Psoas muscle (tissue), 8 donors: ENCODE data around the gene TARS2. TPM values are rescaled to one million over a fixed set of nuclear protein-coding genes. Genes with fewer than 3 reads are reported as not detected.

Experiments
- ATAC-seq, 4 donors: fragments of 200-7000 bp; cut with Tn5 transposase; one replicate each; pipeline ENCODE4 v1.9.1; 2020; ENCODE audit warnings: moderate library complexity in 3 of 4, mild to moderate bottlenecking in 2 of 4
- DNase-seq, 2 donors: peaks; one replicate each; pipeline ENCODE4 v3.0.0-alpha.2; 2020
- H3K27ac ChIP-seq: fragments of 200-600 bp; one replicate; pipeline ENCODE4 v1.8.0; 2022
- H3K27me3 ChIP-seq, 3 donors: fragments of 200-600 bp in 1 of 3; one replicate each; pipeline versions ENCODE4 v1.6.1 to v1.8.0; 2013 to 2022; ENCODE audit warnings: low read length in 2 of 3, mild to moderate bottlenecking in 2 of 3, moderate library complexity in 1 of 3; ENCODE audit not compliant: insufficient read depth in 3 of 3
- H3K36me3 ChIP-seq, 2 donors: fragments of 200-600 bp in 1 of 2; one replicate each; pipeline versions ENCODE4 v1.6.1 to v1.8.0; 2013 to 2022; ENCODE audit warnings: low read depth in 1 of 2, mild to moderate bottlenecking in 1 of 2, moderate library complexity in 1 of 2; ENCODE audit not compliant: insufficient read depth in 1 of 2
- H3K4me1 ChIP-seq: fragments of 200-600 bp; one replicate; pipeline ENCODE4 v1.8.0; 2022
- H3K4me3 ChIP-seq: fragments of 200-600 bp; one replicate; pipeline ENCODE4 v1.8.0; 2022; ENCODE audit warnings: mild to moderate bottlenecking
- H3K9me3 ChIP-seq: fragments of 200-600 bp; one replicate; pipeline ENCODE4 v1.8.0; 2022
- CTCF ChIP-seq: fragments of 200-600 bp; IDR thresholded peaks from one replicate; pipeline ENCODE4 v1.8.0; 2022; ENCODE audit warnings: antibody characterized with exemption
- WGBS, 3 donors: extraction: QIAGEN DNeasy Blood & Tissue Kit; methylation state at CpG; one replicate each; pipeline versions ENCODE4 v1.1.6 to v1.1.7; 2013; 5-methylcytosine and 5-hydroxymethylcytosine counted together
- intact Hi-C, 2 donors: fragments of 100-400 bp; cut with DNase I; formaldehyde crosslinking; loops; one replicate each; pipeline versions ENCODE4 v1.11.0 to v1.14.2; 2022
- polyA plus RNA-seq, 3 donors: library from polyadenylated mRNA; stranded (reverse); fragments of 200-250 nt; gene quantifications; one replicate each; pipeline ENCODE4 v1.2.3, GENCODE V29; 2013
- total RNA-seq, 4 donors: library from RNA; stranded (reverse); fragmentation: NEBNext Ultra II Directional in 2 of 4; extraction: Animal tissue kit (Norgen Biotek cat#: 25700) in 2 of 4; gene quantifications; one replicate each; pipeline versions ENCODE4 v1.2.1 to v1.2.4, GENCODE V29; 2021 to 2023
- donor health status: healthy with polysubstance abuse.
- donor health status: DM: no; HTN: no; CAD: no; lungs with moderate emphysema.
- donor health status: Bipolar disorder and iron deficiency.
- donor health status: healthy.
- donor health status: DM: yes; HTN: yes; CAD: no.
- donor health status: DM: no; HTN: no; CAD: no.
- donor health status: DM: no; HTN: no; CAD: no.
- donor health status: DM: yes; HTN: yes; CAD: no.

The TARS2 gene
- total and polyA plus RNA-seq, 7 donors = 9.6 to 44.5 (median 24.0) TPM

- TF ChIP-seq CTCF = no peak
- Histone ChIP-seq H3K36me3 (no peaks in the 10 kb centered on the region), H3K9me3 (no peaks in the 10 kb centered on the region), H3K4me3 (no peak overlapping the region), H3K27me3 (no peaks in the 10 kb centered on the region), H3K27ac (peak overlapping the region; percentile 83), H3K4me1 (peaks cover 13% of the 10 kb centered on the region)
- peak; percentile 57 to 65 for DNase-seq
- 73 to 75% (median 74%) methylated on average over 17 of the region's 17 CpGs for WGBS, 3 donors
- no peak for ATAC-seq
- intact Hi-C loops = no loop called here
These were observed 50.8 kb downstream of the TARS2 start for GRCh38 chr1:150537732-150538684.

GRCh38 chr1:150543500-150544143 is 56.4 kb downstream of the TARS2 start:
- intact Hi-C loops = no loop called here
- DNase-seq = peak; percentile 78 to 82
- Histone ChIP-seq H3K27me3 (no peaks in the 10 kb centered on the region), H3K27ac (peak overlapping the region; percentile 9), H3K36me3 (no peaks in the 10 kb centered on the region), H3K9me3 (no peaks in the 10 kb centered on the region), H3K4me3 (no peak overlapping the region), H3K4me1 (no peaks in the 10 kb centered on the region)
- peak in 3 of 4 donors; percentile 54 to 67 (median 54) for ATAC-seq
- WGBS, 3 donors = 47 to 62% (median 61%) methylated on average over 13 of the region's 13 CpGs
- TF ChIP-seq CTCF = no peak

- intact Hi-C loops = no loop called here
- Histone ChIP-seq H3K4me1 (no peaks in the 10 kb centered on the region), H3K27ac (peak overlapping the region; percentile 9), H3K9me3 (no peaks in the 10 kb centered on the region), H3K36me3 (no peaks in the 10 kb centered on the region), H3K27me3 (no peaks in the 10 kb centered on the region), H3K4me3 (no peak overlapping the region)
- ATAC-seq = no peak
- 53 to 72% (median 62%) methylated on average over 3 of the region's 3 CpGs for WGBS, 3 donors
- no peak for TF ChIP-seq CTCF
- DNase-seq = no peak
These were observed 57.0 kb downstream of the TARS2 start for GRCh38 chr1:150544204-150544603.

GRCh38 chr1:150545486-150546032 is 58.3 kb downstream of the TARS2 start:
- no peak overlapping the region for H3K27ac ChIP-seq
- DNase-seq (no peak), ATAC-seq (no peak)
- H3K4me3 ChIP-seq = no peak overlapping the region
- TF ChIP-seq CTCF = no peak
- intact Hi-C loops = no loop called here
- no peaks in the 10 kb centered on the region for H3K9me3 ChIP-seq
- WGBS, 3 donors = 83 to 90% (median 89%) methylated on average over 6 of the region's 6 CpGs
- H3K27me3 ChIP-seq = no peaks in the 10 kb centered on the region
- peaks cover 4% of the 10 kb centered on the region for H3K4me1 ChIP-seq
- no peaks in the 10 kb centered on the region for H3K36me3 ChIP-seq
